HG02623 (cell line): Measurements from ENCODE around the gene CDT1.

ENCODE experiments used
- ATAC-seq: cut with Tn5 transposase; IDR thresholded peaks from one replicate; pipeline ENCODE4 v1.9.1; 2021; ENCODE audit warnings: moderate library complexity; ENCODE audit not compliant: unreplicated experiment

Gene CDT1

DNA sequence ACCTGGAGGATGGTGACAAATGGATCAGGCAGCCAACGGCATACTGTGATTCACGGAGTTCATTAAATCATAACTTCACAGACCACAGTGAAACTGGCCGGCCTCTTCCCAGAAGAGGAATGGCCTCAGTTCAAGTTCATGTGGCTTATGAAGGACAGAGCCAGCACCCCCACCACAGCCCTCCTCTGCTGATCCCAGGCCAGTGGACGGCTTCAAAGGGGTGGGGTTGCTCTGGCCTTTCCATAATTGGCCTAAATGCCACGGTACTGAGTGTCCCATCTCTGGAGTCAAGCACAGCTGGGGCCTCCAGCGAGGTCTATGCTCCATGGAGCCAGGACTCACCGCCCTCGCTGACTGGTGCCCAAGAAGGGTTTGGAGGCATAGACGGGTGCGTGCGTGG is 31.8 kb downstream of the CDT1 start:
- no peak for ATAC-seq

GRCh38 chr16:88835818-88836217 is 32.2 kb downstream of the CDT1 start:
- no peak for ATAC-seq

DNA sequence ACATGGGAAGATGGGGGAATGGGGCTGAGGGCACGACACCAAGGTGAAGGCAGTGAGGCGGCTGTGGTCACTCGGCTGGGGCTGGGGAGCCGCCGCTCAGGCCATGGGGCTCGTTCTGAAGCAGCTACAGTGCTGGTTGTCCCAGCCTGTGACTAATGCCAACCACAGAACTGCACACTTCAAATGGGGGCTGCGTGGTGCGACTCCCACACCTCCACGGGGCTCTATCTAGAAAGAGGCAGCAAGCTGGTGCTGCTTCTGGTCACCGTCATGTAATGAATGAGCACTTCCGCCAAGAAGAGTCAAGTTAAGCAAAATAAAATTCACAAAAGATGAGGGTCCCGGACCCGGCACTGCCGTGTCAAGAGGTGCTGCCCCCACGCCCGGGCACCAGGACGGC is 33.2 kb downstream of the CDT1 start:
- ATAC-seq, result no peak

DNA sequence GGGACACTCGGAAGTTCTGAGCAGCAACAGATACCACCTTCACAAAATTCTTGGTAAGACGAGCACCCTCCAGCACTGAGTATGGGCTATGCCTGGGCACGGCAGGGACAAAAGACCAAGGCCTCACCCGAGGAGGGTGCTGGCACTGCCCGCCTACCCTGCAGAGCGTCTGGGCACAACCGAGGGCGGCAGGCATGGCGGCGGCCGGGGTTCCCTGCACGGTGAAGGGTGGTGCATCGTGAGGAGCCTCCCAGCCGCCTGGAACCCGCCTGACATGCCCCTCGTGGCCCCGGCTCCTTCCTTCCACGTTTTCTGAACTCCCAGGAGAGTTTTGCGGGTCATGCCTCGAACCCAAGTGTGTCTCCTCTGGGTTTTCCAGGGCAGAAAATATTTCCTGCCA is 34.2 kb downstream of the CDT1 start:
- ATAC-seq, result no peak

- no peak for ATAC-seq
Observed at GRCh38 chr16:88838566-88838965, 35.0 kb downstream of the CDT1 start.

- ATAC-seq, result no peak
Observed at GRCh38 chr16:88839026-88839529, 35.5 kb downstream of the CDT1 start.

- ATAC-seq, result no peak
Observed at GRCh38 chr16:88839745-88840599, 36.4 kb downstream of the CDT1 start.

DNA sequence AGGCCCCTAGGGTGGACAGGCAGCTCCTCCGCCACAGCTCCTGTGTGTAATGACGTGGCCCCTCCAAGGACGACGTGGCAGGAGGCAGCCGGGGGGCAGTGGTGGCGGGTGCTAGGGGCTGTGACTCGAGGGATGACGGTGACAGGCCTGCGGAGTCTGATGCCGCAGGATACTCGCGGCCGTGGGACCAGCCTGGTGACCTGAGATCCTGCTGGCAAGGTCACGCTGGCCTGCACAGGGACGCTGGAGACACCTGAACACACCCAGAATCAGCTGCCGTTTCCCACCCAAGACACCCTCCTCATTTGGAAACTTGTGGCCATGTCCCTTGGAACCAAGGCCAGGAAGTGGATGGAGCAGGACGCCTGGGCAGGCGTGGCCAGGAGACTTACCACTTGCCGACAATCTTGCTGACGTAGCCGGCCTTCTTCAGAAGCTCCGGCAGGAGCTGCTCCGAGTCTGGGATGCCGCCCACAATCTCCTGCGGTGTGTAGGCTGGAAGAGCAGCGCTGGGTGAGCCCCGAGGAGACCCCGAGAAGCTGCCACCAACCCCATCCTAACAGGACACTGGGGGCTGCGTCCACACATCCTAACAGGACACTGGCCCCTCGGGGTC is 37.1 kb downstream of the CDT1 start:
- ATAC-seq, result no peak

DNA sequence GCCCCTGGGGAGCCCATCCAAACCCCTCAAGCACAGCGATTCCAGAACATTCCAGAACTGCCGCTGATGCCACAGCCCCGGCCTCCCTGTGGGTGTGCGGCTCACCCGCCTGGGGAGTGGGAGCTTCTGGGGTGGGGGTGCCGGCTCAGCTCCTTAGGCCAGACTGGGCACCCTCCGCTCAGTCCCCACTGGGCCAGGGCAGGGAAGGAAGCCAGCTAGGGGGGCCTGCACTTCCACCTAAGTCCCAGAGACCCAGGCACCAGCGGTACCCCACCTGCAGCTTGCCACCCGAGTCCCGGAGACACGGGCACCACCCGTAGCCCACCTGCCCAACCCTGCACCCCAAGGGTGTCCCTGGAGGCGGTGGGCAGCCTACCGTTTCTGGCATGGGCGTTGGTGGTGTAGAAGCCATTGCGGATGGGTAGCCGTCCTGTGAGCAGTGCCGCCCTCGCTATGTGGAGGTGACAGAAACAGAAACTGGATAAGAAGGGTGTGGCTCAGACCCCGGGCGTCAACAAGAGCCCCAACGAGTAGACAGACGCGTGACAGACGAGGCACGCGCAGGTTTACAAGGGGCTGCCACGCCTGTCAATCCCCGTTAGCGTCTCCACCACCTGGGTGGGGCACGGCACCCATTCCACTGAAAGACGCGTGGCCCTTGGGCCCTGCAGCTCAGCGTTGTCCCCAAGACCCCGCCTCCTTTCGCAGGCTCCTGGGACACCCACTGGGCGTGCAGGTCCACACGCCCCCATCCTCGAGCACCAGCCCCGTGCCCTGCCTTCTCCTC is 38.1 kb downstream of the CDT1 start:
- no peak for ATAC-seq

- ATAC-seq, result no peak
Observed at GRCh38 chr16:88842308-88842756, 38.7 kb downstream of the CDT1 start.

DNA sequence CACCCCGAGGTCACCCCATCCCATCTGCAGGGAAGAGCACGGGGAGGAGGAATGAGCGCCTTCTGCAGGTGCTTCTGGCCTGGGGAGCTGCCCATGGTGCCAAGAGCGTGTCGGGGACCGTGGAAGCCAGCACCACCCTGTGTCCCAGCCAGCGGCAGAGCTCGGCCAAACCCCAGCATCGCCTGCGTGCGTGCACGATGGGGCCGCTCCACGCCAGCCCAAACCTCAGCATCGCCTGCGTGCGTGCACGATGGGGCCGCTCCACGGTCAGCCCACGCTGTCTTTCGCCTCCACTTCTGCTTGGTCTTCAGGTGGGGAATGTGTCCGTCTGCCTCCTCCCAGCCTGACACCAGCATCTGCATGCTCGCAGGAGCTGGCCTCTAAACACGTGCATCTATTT is 39.2 kb downstream of the CDT1 start:
- no peak for ATAC-seq

DNA sequence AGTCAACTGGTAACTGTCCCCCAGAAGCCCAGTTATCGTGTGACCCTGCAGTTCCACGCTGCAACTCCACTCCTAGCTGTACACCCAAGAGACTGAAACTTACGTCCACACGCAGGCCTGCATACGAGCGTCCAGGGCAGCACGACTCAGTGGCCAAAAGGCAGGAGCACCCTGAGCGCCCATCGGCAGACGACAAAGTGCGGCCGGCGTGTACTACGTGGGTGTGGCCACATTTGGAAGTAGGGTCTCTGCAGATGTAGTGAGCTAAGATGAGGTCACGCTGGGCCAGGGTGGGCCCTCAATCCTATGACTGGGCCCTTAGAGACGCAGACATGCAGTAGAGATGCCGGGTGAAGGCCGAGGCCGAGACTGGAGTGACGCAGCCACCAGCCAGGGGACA is 39.7 kb downstream of the CDT1 start:
- ATAC-seq, result no peak

GRCh38 chr16:88844419-88845036 is 40.9 kb downstream of the CDT1 start:
- ATAC-seq, result no peak

GRCh38 chr16:88846088-88846487 is 42.5 kb downstream of the CDT1 start:
- no peak for ATAC-seq

DNA sequence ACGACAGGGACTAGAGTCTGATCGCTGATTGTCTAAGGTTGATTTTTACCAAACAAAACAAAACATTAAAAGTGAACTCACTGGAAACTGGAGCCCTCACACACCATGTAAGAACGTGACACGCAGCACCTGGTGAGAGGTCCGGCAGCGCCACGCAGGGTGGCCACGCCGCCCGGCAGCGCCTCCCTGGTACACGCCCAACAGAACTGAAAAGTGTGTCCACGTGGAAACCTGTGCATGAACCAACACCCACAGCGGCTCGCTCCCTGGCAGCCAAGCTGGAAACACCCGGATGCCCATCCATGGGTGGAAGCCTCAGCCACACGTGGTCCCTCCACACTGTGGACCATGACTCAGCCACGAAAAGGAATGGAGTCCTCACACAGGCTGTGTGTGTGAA is 44.1 kb downstream of the CDT1 start:
- ATAC-seq, result no peak

DNA sequence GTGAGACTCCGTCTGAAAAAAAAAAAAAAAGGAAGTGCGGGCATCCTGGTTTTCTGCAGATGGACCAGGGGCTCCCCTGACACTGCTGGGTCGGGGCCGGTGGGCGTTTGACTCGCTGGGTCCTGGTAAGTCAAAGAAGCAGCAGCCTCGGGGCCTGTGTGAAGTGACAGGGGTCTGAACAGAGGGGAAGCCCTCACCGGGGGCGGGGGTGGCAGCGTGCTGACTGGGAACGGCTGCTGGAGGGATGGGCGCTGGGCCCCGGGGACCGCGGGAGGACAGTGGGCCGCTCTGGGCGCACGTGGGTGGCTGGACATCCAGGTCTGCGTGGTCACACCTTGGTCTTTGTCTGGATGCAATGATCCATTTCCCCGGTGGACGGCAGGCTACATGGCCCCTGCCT is 45.0 kb downstream of the CDT1 start:
- no peak for ATAC-seq

GRCh38 chr16:88850531-88851199 is 47.1 kb downstream of the CDT1 start:
- ATAC-seq, result no peak

GRCh38 chr16:88851616-88852015 is 48.0 kb downstream of the CDT1 start:
- ATAC-seq, result no peak

- ATAC-seq, result no peak
Observed at GRCh38 chr16:88853325-88853941, 49.8 kb downstream of the CDT1 start.
